Hepatocyte (in vitro differentiated cells): ENCODE results near the gene ZDHHC7.

Experiments used
- CTCF ChIP-seq: fragments of 200-600 bp; sonication (generic); IDR thresholded peaks from 2 replicates; pipeline ENCODE4 v1.5.1; 2016; ENCODE audit warnings: antibody characterized with exemption, mild to moderate bottlenecking; ENCODE audit not compliant: poor library complexity
- EZH2 ChIP-seq: fragments of 200-600 bp; sonication (generic); IDR thresholded peaks from 2 replicates; pipeline ENCODE4 v1.6.1; 2016; ENCODE audit warnings: antibody characterized with exemption, mild to moderate bottlenecking, borderline replicate concordance

GRCh38 chr16:85017633-85018032 is 6.3 kb upstream of the ZDHHC7 start:
- TF ChIP-seq CTCF = no peak
- no peak for TF ChIP-seq EZH2
